ENCODE measurements around the gene ZNF76. TPM values are rescaled to one million over a fixed set of nuclear protein-coding genes. Genes with fewer than 3 reads are reported as not detected.
A peak's percentile ranks its signal among the peaks of the same experiment; 100 is the strongest.

The ZNF76 gene
- total and polyA plus RNA-seq, 9 of the 15 experiments (the other 6 are each of a cell fraction or from before 2014, with no cell fraction given) = 1.2 to 17.8 (median 10.7) TPM

DNA sequence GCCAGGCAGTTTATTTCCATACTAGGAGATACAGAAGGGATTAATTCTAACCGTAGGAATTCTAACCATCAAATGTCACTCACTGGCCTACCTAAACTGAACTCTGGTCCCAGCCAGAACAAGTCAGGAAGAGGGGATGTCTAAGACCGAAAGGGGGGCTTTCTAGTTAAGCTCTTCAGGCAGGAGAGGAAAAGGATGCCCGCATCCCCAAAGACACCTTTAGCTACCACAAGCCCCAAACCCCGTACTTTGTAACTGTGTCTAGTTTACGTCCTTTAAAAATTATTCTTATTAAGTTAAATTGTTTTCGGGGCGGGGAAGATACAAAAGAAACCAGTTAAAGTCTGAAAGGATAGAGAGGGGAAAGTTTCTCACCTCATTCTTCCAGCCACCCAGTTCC, 1.2 kb upstream of the ZNF76 start (continued):
- TF ChIP-seq, protein P1, sequence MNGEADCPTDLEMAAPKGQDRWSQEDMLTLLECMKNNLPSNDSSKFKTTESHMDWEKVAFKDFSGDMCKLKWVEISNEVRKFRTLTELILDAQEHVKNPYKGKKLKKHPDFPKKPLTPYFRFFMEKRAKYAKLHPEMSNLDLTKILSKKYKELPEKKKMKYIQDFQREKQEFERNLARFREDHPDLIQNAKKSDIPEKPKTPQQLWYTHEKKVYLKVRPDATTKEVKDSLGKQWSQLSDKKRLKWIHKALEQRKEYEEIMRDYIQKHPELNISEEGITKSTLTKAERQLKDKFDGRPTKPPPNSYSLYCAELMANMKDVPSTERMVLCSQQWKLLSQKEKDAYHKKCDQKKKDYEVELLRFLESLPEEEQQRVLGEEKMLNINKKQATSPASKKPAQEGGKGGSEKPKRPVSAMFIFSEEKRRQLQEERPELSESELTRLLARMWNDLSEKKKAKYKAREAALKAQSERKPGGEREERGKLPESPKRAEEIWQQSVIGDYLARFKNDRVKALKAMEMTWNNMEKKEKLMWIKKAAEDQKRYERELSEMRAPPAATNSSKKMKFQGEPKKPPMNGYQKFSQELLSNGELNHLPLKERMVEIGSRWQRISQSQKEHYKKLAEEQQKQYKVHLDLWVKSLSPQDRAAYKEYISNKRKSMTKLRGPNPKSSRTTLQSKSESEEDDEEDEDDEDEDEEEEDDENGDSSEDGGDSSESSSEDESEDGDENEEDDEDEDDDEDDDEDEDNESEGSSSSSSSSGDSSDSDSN (IDR thresholded peaks at IDR 0.05; ENCODE audit: borderline replicate concordance in 1 of 2, low read depth in 2 of 2, low read length in 2 of 2) = no peak

DNA sequence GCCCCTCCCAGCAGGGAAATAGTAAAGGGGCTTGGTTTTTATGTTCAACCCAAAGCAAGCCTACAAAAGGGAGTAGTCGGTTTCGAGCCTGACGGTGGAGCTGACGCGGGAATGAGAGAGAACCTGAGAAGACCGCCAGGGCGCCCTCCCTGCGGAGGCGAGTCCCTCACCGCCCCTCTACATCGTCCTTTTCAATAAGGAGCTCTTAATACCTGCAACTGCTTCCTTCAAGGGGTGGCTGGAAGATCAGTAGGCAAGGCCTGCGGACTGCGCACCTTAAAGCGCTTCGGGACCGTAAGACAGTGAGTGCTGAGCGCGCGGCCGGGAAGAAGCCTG, 709 bp upstream of the ZNF76 start:
- WGBS (ENCODE audit: insufficient coverage, low coverage, missing lambda C conversion rate) = 0% methylated on average over 20 of the region's 20 CpGs
- intact Hi-C loops (cut with micrococcal nuclease) (no loop called here), in situ Hi-C loops (cut with MboI) (no loop called here)
- no peaks in the 10 kb centered on the region for H3K9me3 ChIP-seq (replicated peaks; ENCODE audit: control insufficient read depth, insufficient read depth, low read depth, low read length)
- FAIRE-seq (no peak), DNase-seq (ENCODE audit: extremely low read depth in 1 of 4, low spot score in 3 of 4) (peak; percentile 67 to 80 (median 72)), ATAC-seq (peak; percentile 62)
- BruUV-seq (replicated peaks) = no TSS peak
- peaks cover 18 to 40% of the 10 kb centered on the region in 2 experiments for H3K4me1 ChIP-seq (replicated peaks in 1 of 2; ENCODE audit: control insufficient read depth in 2 of 2, insufficient read depth in 2 of 2, low read length in 2 of 2)
- peak overlapping the region; percentile 98 for H3K4me2 ChIP-seq (ENCODE audit: insufficient read depth, low read length)
- peak overlapping the region; percentile 83 to 96 for H3K9ac ChIP-seq (ENCODE audit: insufficient read depth in 1 of 2, low read depth in 2 of 2, low read length in 2 of 2)
- peak overlapping the region; percentile 79 for H3K4me3 ChIP-seq
- no peaks in the 10 kb centered on the region for H4K20me1 ChIP-seq (replicated peaks; ENCODE audit: control insufficient read depth, insufficient read depth, low read length)
- H3K9me1 ChIP-seq (ENCODE audit: control insufficient read depth, insufficient read depth, low read length) = no peaks in the 10 kb centered on the region
- H3K27me3 ChIP-seq (ENCODE audit: control insufficient read depth in 2 of 2, insufficient read depth in 2 of 2, low read length in 2 of 2) = no peaks in the 10 kb centered on the region
- peak overlapping the region; percentile 95 for H3K27ac ChIP-seq (ENCODE audit: extremely low read depth, low read depth, low read length)
- H2AFZ ChIP-seq (ENCODE audit: low read depth, low read length) = peak overlapping the region; percentile 97
- CTCF ChIA-PET (ENCODE audit: low intra/inter-chr PET ratio) = no interaction called here
- POLR2A ChIA-PET = interaction anchor here (0.5 to 2.6 kb wide), 22 partner anchors 8 to 1338 kb away, joined by 3 to 34 read pairs (median 4); partner anchors contain the start of genes RPL10A and TEAD3
- peaks cover 34% of the 10 kb centered on the region for H3K79me2 ChIP-seq (ENCODE audit: control insufficient read depth, insufficient read depth, low read length)
- H3K36me3 ChIP-seq (ENCODE audit: control insufficient read depth, insufficient read depth, low read length) = no peaks in the 10 kb centered on the region
- TF ChIP-seq SIN3A (IDR thresholded peaks at IDR 0.05; ENCODE audit: borderline replicate concordance in 2 of 2, control insufficient read depth in 1 of 2, low read depth in 2 of 2, low read length in 2 of 2) (0 out of 4 replicates have a peak, but pooled peaks of 1 of the 2 experiments have one; percentile 21), ZNF695 (CRISPR knock-in tag; IDR thresholded peaks at IDR 0.05) (no peak), NFE2L1 (tag; IDR thresholded peaks at IDR 0.05; ENCODE audit: borderline replicate concordance, low read depth) (no peak), ZNF23 (CRISPR knock-in tag; IDR thresholded peaks at IDR 0.05) (no peak), PML (IDR thresholded peaks at IDR 0.05; ENCODE audit: low read length) (no peak), EP300 (IDR thresholded peaks at IDR 0.05; ENCODE audit: low read length) (no peak), ZNF140 (CRISPR knock-in tag; IDR thresholded peaks at IDR 0.05) (no peak), PHF21A (IDR thresholded peaks at IDR 0.05; ENCODE audit: borderline replicate concordance, low read depth) (no peak), GABPB2 (CRISPR knock-in tag; conservative IDR thresholded peaks at IDR 0.05) (no peak), CHCHD3 (CRISPR knock-in tag; IDR thresholded peaks at IDR 0.05) (no peak), ZNF507 (tag; conservative IDR thresholded peaks at IDR 0.05) (no peak), RAD51 (IDR thresholded peaks at IDR 0.05; ENCODE audit: borderline replicate concordance, low read depth) (no peak)
- TF ChIP-seq, protein P2, sequence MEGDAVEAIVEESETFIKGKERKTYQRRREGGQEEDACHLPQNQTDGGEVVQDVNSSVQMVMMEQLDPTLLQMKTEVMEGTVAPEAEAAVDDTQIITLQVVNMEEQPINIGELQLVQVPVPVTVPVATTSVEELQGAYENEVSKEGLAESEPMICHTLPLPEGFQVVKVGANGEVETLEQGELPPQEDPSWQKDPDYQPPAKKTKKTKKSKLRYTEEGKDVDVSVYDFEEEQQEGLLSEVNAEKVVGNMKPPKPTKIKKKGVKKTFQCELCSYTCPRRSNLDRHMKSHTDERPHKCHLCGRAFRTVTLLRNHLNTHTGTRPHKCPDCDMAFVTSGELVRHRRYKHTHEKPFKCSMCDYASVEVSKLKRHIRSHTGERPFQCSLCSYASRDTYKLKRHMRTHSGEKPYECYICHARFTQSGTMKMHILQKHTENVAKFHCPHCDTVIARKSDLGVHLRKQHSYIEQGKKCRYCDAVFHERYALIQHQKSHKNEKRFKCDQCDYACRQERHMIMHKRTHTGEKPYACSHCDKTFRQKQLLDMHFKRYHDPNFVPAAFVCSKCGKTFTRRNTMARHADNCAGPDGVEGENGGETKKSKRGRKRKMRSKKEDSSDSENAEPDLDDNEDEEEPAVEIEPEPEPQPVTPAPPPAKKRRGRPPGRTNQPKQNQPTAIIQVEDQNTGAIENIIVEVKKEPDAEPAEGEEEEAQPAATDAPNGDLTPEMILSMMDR (IDR thresholded peaks at IDR 0.05 in 2 of 3, conservative IDR thresholded peaks at IDR 0.05 in 1 of 3; ENCODE audit: insufficient read depth in 2 of 3, low read depth in 1 of 3, low read length in 3 of 3) = peak in 2 of 3 experiments; percentile 10 to 30; a peak in 2 of 6 replicates
- TF ChIP-seq, protein P3, sequence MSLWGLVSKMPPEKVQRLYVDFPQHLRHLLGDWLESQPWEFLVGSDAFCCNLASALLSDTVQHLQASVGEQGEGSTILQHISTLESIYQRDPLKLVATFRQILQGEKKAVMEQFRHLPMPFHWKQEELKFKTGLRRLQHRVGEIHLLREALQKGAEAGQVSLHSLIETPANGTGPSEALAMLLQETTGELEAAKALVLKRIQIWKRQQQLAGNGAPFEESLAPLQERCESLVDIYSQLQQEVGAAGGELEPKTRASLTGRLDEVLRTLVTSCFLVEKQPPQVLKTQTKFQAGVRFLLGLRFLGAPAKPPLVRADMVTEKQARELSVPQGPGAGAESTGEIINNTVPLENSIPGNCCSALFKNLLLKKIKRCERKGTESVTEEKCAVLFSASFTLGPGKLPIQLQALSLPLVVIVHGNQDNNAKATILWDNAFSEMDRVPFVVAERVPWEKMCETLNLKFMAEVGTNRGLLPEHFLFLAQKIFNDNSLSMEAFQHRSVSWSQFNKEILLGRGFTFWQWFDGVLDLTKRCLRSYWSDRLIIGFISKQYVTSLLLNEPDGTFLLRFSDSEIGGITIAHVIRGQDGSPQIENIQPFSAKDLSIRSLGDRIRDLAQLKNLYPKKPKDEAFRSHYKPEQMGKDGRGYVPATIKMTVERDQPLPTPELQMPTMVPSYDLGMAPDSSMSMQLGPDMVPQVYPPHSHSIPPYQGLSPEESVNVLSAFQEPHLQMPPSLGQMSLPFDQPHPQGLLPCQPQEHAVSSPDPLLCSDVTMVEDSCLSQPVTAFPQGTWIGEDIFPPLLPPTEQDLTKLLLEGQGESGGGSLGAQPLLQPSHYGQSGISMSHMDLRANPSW (CRISPR knock-in tag; IDR thresholded peaks at IDR 0.05) = no peak

Data from K562 (cell line).